GM23248 (cell line): ENCODE measurements around the gene RASSF5. TPM values are rescaled to one million over a fixed set of nuclear protein-coding genes. Genes with fewer than 3 reads are reported as not detected.

Source experiments
- DNase-seq: peaks from one replicate; pipeline ENCODE4 v3.0.0-alpha.2; 2015
- H2AFZ ChIP-seq: fragments of 200-600 bp; sonication (generic); 2 replicates; pipeline ENCODE4 v1.6.1; 2016; ENCODE audit warnings: antibody characterized with exemption
- H3F3A ChIP-seq: fragments of 200-600 bp; sonication (generic); 2 replicates; pipeline ENCODE4 v1.6.1; 2016; ENCODE audit warnings: mild to moderate bottlenecking, antibody characterized with exemption, mixed run types; ENCODE audit not compliant: insufficient read depth
- H3K27ac ChIP-seq: fragments of 200-600 bp; sonication (generic); 2 replicates; pipeline ENCODE4 v1.5.1; 2016; ENCODE audit warnings: mild to moderate bottlenecking
- H3K27me3 ChIP-seq: fragments of 200-600 bp; sonication (generic); replicated peaks from 2 replicates; pipeline ENCODE4 v1.6.1; 2016; ENCODE audit warnings: mild to moderate bottlenecking; ENCODE audit not compliant: insufficient read depth
- H3K36me3 ChIP-seq: fragments of 200-600 bp; sonication (generic); 2 replicates; pipeline ENCODE4 v1.6.1; 2016; ENCODE audit warnings: low read depth, mild to moderate bottlenecking
- H3K4me1 ChIP-seq: fragments of 200-600 bp; sonication (generic); 2 replicates; pipeline ENCODE4 v1.6.1; 2016; ENCODE audit warnings: mild to moderate bottlenecking; ENCODE audit not compliant: insufficient read depth
- H3K4me2 ChIP-seq: fragments of 200-600 bp; sonication (generic); one replicate; pipeline ENCODE4 v1.6.1; 2016; ENCODE audit warnings: mild to moderate bottlenecking; ENCODE audit not compliant: unreplicated experiment
- H3K4me3 ChIP-seq: fragments of 200-600 bp; sonication (generic); 2 replicates; pipeline ENCODE4 v1.5.1; 2016; ENCODE audit warnings: mild to moderate bottlenecking
- H3K79me2 ChIP-seq: fragments of 200-600 bp; sonication (generic); 2 replicates; pipeline ENCODE4 v1.6.1; 2016; ENCODE audit warnings: mild to moderate bottlenecking; ENCODE audit not compliant: insufficient read depth
- H3K9ac ChIP-seq: fragments of 200-600 bp; sonication (generic); 2 replicates; pipeline ENCODE4 v1.6.1; 2016; ENCODE audit warnings: mild to moderate bottlenecking
- H3K9me2 ChIP-seq: fragments of 200-600 bp; sonication (generic); 2 replicates; pipeline ENCODE4 v1.6.1; 2016; ENCODE audit warnings: mixed run types, mild to moderate bottlenecking, moderate library complexity; ENCODE audit not compliant: insufficient read depth
- H3K9me3 ChIP-seq: fragments of 200-600 bp; sonication (generic); one replicate; pipeline ENCODE4 v1.6.1; 2017; ENCODE audit warnings: low read depth
- H4K20me1 ChIP-seq: fragments of 200-600 bp; sonication (generic); 2 replicates; pipeline ENCODE4 v1.6.0; 2016; ENCODE audit not compliant: insufficient read depth
- EZH2 ChIP-seq: fragments of 200-600 bp; sonication (generic); IDR thresholded peaks from 2 replicates; pipeline ENCODE4 v1.6.1; 2018; ENCODE audit warnings: antibody characterized with exemption, mild to moderate bottlenecking; ENCODE audit not compliant: insufficient read depth, poor library complexity, severe bottlenecking
- EZH2phosphoT487 ChIP-seq: fragments of 200-600 bp; sonication (generic); IDR thresholded peaks from 2 replicates; pipeline ENCODE4 v1.6.1; 2018; ENCODE audit warnings: antibody characterized with exemption, moderate library complexity, mild to moderate bottlenecking, low read depth; ENCODE audit not compliant: insufficient read depth
- WGBS, 2 experiments: methylation state at CpG; one replicate each; pipeline ENCODE4 v1.1.6; 2015 to 2017; ENCODE audit warnings: low lambda C conversion rate in 2 of 2, low coverage in 1 of 2; ENCODE audit errors: missing lambda C conversion rate in 2 of 2; 5-methylcytosine and 5-hydroxymethylcytosine counted together
- in situ Hi-C: fragments of 300-500 bp; cut with MboI; formaldehyde crosslinking; loops from 2 replicates; pipeline ENCODE4 v1.15.0; 2020
- polyA plus RNA-seq: library from polyadenylated mRNA; unstranded; fragments of >200 nt; fragmentation: Nextera tagmentation; extraction: Ambion mirVana; gene quantifications from 2 replicates; pipeline ENCODE4 v1.2.1, GENCODE V29; 2016
- total RNA-seq: library from RNA; depleted of rRNA; stranded (reverse); fragments of >200 nt; shearing (Covaris generic); gene quantifications from 2 replicates; pipeline ENCODE4 v1.2.3, GENCODE V29; 2014

The RASSF5 gene
- total and polyA plus RNA-seq, 2 experiments from 2014 or later = 0.22 to 0.48 TPM

GRCh38 chr1:206573319-206573718 lies 66.0 kb downstream of the RASSF5 start:
- no peak for DNase-seq
- in situ Hi-C loops = no loop called here
- Histone ChIP-seq H3K9ac (no peak overlapping the region), H2AFZ (no peak overlapping the region), H3K4me3 (no peak overlapping the region), H3K36me3 (no peaks in the 10 kb centered on the region), H3K4me2 (no peak overlapping the region), H3K27ac (no peak overlapping the region), H3K79me2 (no peaks in the 10 kb centered on the region), H3F3A (0 out of 2 replicates have a peak, but pooled peaks cover 1% of the 10 kb centered on the region), H3K9me2 (no peaks in the 10 kb centered on the region), H3K9me3 (no peaks in the 10 kb centered on the region), H4K20me1 (no peaks in the 10 kb centered on the region), H3K27me3 (no peaks in the 10 kb centered on the region), H3K4me1 (0 out of 2 replicates have a peak, but pooled peaks cover under 1% of the 10 kb centered on the region)
- WGBS, 2 experiments = 87% methylated on average over 4 of the region's 4 CpGs
- no peak for TF ChIP-seq EZH2
- TF ChIP-seq EZH2phosphoT487 = no peak

- TF ChIP-seq EZH2 = no peak
- TF ChIP-seq EZH2phosphoT487 = no peak
- Histone ChIP-seq H3K27me3 (no peaks in the 10 kb centered on the region), H3K79me2 (no peaks in the 10 kb centered on the region), H3K4me2 (no peak overlapping the region), H4K20me1 (no peaks in the 10 kb centered on the region), H3K9me3 (no peaks in the 10 kb centered on the region), H3K36me3 (no peaks in the 10 kb centered on the region), H3K9ac (no peak overlapping the region), H3F3A (0 out of 2 replicates have a peak, but pooled peaks cover 5% of the 10 kb centered on the region), H3K27ac (no peak overlapping the region), H3K4me1 (0 out of 2 replicates have a peak, but pooled peaks cover 3% of the 10 kb centered on the region), H3K4me3 (no peak overlapping the region), H2AFZ (no peak overlapping the region), H3K9me2 (no peaks in the 10 kb centered on the region)
- in situ Hi-C loops = no loop called here
- WGBS, 2 experiments = 83 to 88% methylated on average over 4 of the region's 4 CpGs
- no peak for DNase-seq
Measured at GRCh38 chr1:206573762-206574161, 66.4 kb downstream of the RASSF5 start.

GRCh38 chr1:206575165-206575893 lies 68.0 kb downstream of the RASSF5 start:
- H3F3A ChIP-seq = 0 out of 2 replicates have a peak, but pooled peaks cover 16% of the 10 kb centered on the region
- H2AFZ ChIP-seq = peak overlapping the region; percentile 29; the same call in 1 of the 2 replicates
- H3K79me2 ChIP-seq = no peaks in the 10 kb centered on the region
- H3K9ac ChIP-seq = no peak overlapping the region
- H3K9me3 ChIP-seq = no peaks in the 10 kb centered on the region
- no peaks in the 10 kb centered on the region for H3K36me3 ChIP-seq
- no peak overlapping the region for H3K27ac ChIP-seq
- H3K27me3 ChIP-seq = no peaks in the 10 kb centered on the region
- no peaks in the 10 kb centered on the region for H3K9me2 ChIP-seq
- TF ChIP-seq EZH2 = no peak
- TF ChIP-seq EZH2phosphoT487 = no peak
- peaks cover 14% of the 10 kb centered on the region for H3K4me1 ChIP-seq
- in situ Hi-C loops = no loop called here
- DNase-seq = peak; percentile 70
- 68 to 74% methylated on average over 11 of the region's 11 CpGs for WGBS, 2 experiments
- H4K20me1 ChIP-seq = no peaks in the 10 kb centered on the region
- no peak overlapping the region for H3K4me2 ChIP-seq
- H3K4me3 ChIP-seq = no peak overlapping the region

GRCh38 chr1:206575894-206576737 lies 68.8 kb downstream of the RASSF5 start:
- Histone ChIP-seq H2AFZ (no peak overlapping the region), H3K4me2 (no peak overlapping the region), H3K9ac (no peak overlapping the region), H3K4me1 (peaks cover 15% of the 10 kb centered on the region), H3F3A (0 out of 2 replicates have a peak, but pooled peaks cover 16% of the 10 kb centered on the region), H3K27me3 (no peaks in the 10 kb centered on the region), H3K27ac (no peak overlapping the region), H4K20me1 (no peaks in the 10 kb centered on the region), H3K4me3 (no peak overlapping the region), H3K36me3 (no peaks in the 10 kb centered on the region), H3K9me3 (no peaks in the 10 kb centered on the region), H3K9me2 (no peaks in the 10 kb centered on the region), H3K79me2 (no peaks in the 10 kb centered on the region)
- in situ Hi-C loops = no loop called here
- peak; percentile 25 for DNase-seq
- no peak for TF ChIP-seq EZH2phosphoT487
- no peak for TF ChIP-seq EZH2
- 95 to 97% methylated on average over 3 of the region's 3 CpGs for WGBS, 2 experiments
